GM23338 (cell line): ENCODE results near the gene SC5D. TPM values are rescaled to one million over a fixed set of nuclear protein-coding genes. Genes with fewer than 3 reads are reported as not detected.

Experiments
- ATAC-seq: fragments of 200-7000 bp; cut with Tn5 transposase; 3 replicates; pipeline ENCODE4 v1.9.1; 2020
- DNase-seq: peaks from one replicate; pipeline ENCODE4 v3.0.0-alpha.2; 2015; ENCODE audit warnings: low spot score
- H2AFZ ChIP-seq: fragments of 200-600 bp; sonication (generic); 2 replicates; pipeline ENCODE4 v1.8.0; 2016; ENCODE audit warnings: antibody characterized with exemption, mild to moderate bottlenecking, moderate library complexity
- H3F3A ChIP-seq: fragments of 200-600 bp; sonication (generic); replicated peaks from 2 replicates; pipeline ENCODE4 v1.8.0; 2017; ENCODE audit warnings: antibody characterized with exemption, mixed run types, low read depth
- H3K27ac ChIP-seq: fragments of 200-600 bp; sonication (generic); 2 replicates; pipeline ENCODE4 v1.6.1; 2016; ENCODE audit warnings: low read depth
- H3K27me3 ChIP-seq: fragments of 200-600 bp; sonication (generic); 2 replicates; pipeline ENCODE4 v1.8.0; 2016; ENCODE audit warnings: mild to moderate bottlenecking, mixed run types, moderate library complexity; ENCODE audit not compliant: insufficient read depth
- H3K36me3 ChIP-seq: fragments of 200-600 bp; sonication (generic); 2 replicates; pipeline ENCODE4 v1.8.0; 2016; ENCODE audit warnings: mild to moderate bottlenecking; ENCODE audit not compliant: insufficient read depth
- H3K4me1 ChIP-seq: fragments of 200-600 bp; sonication (generic); 2 replicates; pipeline ENCODE4 v1.8.0; 2016; ENCODE audit warnings: mild to moderate bottlenecking, moderate library complexity; ENCODE audit not compliant: insufficient read depth
- H3K4me2 ChIP-seq: fragments of 200-600 bp; sonication (generic); 2 replicates; pipeline ENCODE4 v1.7.1; 2017; ENCODE audit warnings: mixed run types
- H3K4me3 ChIP-seq: fragments of 200-600 bp; sonication (generic); 2 replicates; pipeline ENCODE4 v1.6.1; 2016; ENCODE audit warnings: mixed run types
- H3K79me2 ChIP-seq: fragments of 200-600 bp; sonication (generic); replicated peaks from 2 replicates; pipeline ENCODE4 v1.8.0; 2017; ENCODE audit warnings: mild to moderate bottlenecking; ENCODE audit not compliant: insufficient read depth
- H3K9me2 ChIP-seq: fragments of 200-600 bp; sonication (generic); 2 replicates; pipeline ENCODE4 v1.8.0; 2017; ENCODE audit not compliant: insufficient read depth
- H4K20me1 ChIP-seq: fragments of 200-600 bp; sonication (generic); replicated peaks from 2 replicates; pipeline ENCODE4 v1.8.0; 2017; ENCODE audit warnings: mild to moderate bottlenecking; ENCODE audit not compliant: insufficient read depth
- H3K27ac Mint-ChIP-seq: 2 replicates; pipeline ENCODE4 v1.8.0; 2020; ENCODE audit warnings: inconsistent platforms, mild to moderate bottlenecking, moderate library complexity, mixed read lengths
- H3K27me3 Mint-ChIP-seq: 3 replicates; pipeline ENCODE4 v1.8.0; 2022; ENCODE audit warnings: low read depth, mild to moderate bottlenecking, moderate library complexity, mixed read lengths, inconsistent platforms; ENCODE audit not compliant: insufficient read depth, poor library complexity
- H3K36me3 Mint-ChIP-seq: 3 replicates; pipeline ENCODE4 v1.8.0; 2021; ENCODE audit warnings: low read depth, mild to moderate bottlenecking, inconsistent platforms, moderate library complexity, mixed read lengths
- H3K4me1 Mint-ChIP-seq: 3 replicates; pipeline ENCODE4 v1.8.0; 2020; ENCODE audit warnings: mild to moderate bottlenecking, inconsistent platforms, mixed read lengths
- H3K4me3 Mint-ChIP-seq: 3 replicates; pipeline ENCODE4 v1.8.0; 2021; ENCODE audit warnings: moderate library complexity, mild to moderate bottlenecking, inconsistent platforms, mixed read lengths
- H3K9me3 Mint-ChIP-seq: 3 replicates; pipeline ENCODE4 v1.8.0; 2020; ENCODE audit warnings: moderate library complexity, mild to moderate bottlenecking, inconsistent platforms, mixed read lengths
- CREB1 ChIP-seq: fragments of 250-450 bp; sonication (Bioruptor Pico); IDR thresholded peaks from 2 replicates; pipeline ENCODE4 v1.5.0; 2020; ENCODE audit warnings: low read depth, mild to moderate bottlenecking, moderate library complexity
- EZH2 ChIP-seq: fragments of 200-600 bp; sonication (generic); IDR thresholded peaks from one replicate; pipeline ENCODE4 v1.8.0; 2017; ENCODE audit warnings: antibody characterized with exemption, mild to moderate bottlenecking, low read depth; ENCODE audit not compliant: unreplicated experiment
- JUNB ChIP-seq: IDR thresholded peaks from one replicate; pipeline ENCODE4 v1.6.1; 2016; ENCODE audit warnings: antibody characterized with exemption; ENCODE audit not compliant: unreplicated experiment
- NANOG ChIP-seq: IDR thresholded peaks from 2 replicates; pipeline ENCODE4 v1.6.1; 2016; ENCODE audit warnings: antibody characterized with exemption, borderline replicate concordance
- STAT1 ChIP-seq: IDR thresholded peaks from one replicate; pipeline ENCODE4 v1.6.1; 2016; ENCODE audit warnings: antibody characterized with exemption; ENCODE audit not compliant: unreplicated experiment
- polyA plus RNA-seq: library from polyadenylated mRNA; unstranded; fragments of >200 nt; fragmentation: Nextera tagmentation; extraction: Ambion mirVana; gene quantifications from 2 replicates; pipeline ENCODE4 v1.2.1, GENCODE V29; 2016
- total RNA-seq: library from RNA; depleted of rRNA; stranded (reverse); fragments of >200 nt; shearing (Covaris generic); gene quantifications from 2 replicates; pipeline ENCODE4 v1.2.3, GENCODE V29; 2014
- TF ChIP-seq, protein P1 (sequence below): IDR thresholded peaks from one replicate; pipeline ENCODE4 v1.6.1; 2018; ENCODE audit warnings: antibody characterized with exemption; ENCODE audit not compliant: unreplicated experiment

The SC5D gene
- total and polyA plus RNA-seq, 2 experiments from 2014 or later: 79.0 to 138 TPM

DNA sequence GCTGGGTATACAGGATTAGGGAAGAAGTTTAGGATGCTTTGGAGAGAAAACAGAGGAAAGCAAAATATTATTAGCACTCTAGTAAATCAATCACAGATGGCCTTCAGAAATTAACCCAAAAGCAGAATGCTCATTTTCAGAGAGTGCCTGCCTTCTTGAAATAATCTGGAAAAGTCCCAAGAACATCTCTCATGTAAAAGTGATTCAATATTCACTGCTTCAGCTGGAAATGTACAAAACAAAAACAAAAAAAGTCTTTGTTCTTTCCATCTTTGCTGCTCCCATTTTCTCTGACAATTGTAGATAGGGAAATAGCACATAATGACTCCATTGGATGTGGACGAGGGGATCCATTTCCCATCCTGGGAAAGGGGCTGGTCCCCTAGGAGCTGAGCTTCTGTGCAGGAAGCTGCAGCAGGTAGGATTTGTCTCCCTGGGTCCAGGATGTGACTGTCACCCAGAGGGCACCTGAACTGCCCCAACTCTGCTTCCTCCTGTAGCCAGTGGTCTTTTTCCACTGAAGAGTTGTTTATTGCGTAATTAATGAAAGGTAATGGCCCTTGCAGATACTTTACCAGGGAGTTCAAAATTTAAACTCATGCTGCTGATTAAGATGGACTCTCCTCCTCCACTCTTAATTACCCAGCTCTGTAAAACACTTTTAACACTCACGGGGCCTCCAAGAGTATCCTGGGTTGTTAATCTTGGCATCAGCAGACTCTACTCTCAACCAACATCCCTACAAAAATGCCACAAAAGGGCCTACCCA, 57.9 kb downstream of the SC5D start:
- no peak overlapping the region for H3K4me3 ChIP-seq
- H3F3A ChIP-seq: no peaks in the 10 kb centered on the region
- H3K36me3 ChIP-seq: no peaks in the 10 kb centered on the region
- no peaks in the 10 kb centered on the region for H3K27me3 ChIP-seq
- no peaks in the 10 kb centered on the region for H3K36me3 Mint-ChIP-seq
- no peak overlapping the region for H3K4me3 Mint-ChIP-seq
- no peaks in the 10 kb centered on the region for H3K27me3 Mint-ChIP-seq
- no peaks in the 10 kb centered on the region for H3K79me2 ChIP-seq
- DNase-seq (no peak), ATAC-seq (no peak)
- H3K4me1 Mint-ChIP-seq: peaks cover 11% of the 10 kb centered on the region
- no peaks in the 10 kb centered on the region for H3K9me3 Mint-ChIP-seq
- TF ChIP-seq NANOG (no peak), CREB1 (CRISPR knock-in tag) (no peak), EZH2 (no peak), JUNB (no peak), STAT1 (no peak)
- H3K4me1 ChIP-seq: no peaks in the 10 kb centered on the region
- no peaks in the 10 kb centered on the region for H3K9me2 ChIP-seq
- no peak overlapping the region for H3K27ac Mint-ChIP-seq
- H3K27ac ChIP-seq: no peak overlapping the region
- no peaks in the 10 kb centered on the region for H4K20me1 ChIP-seq
- H2AFZ ChIP-seq: peak overlapping the region; percentile 69; the same call in 1 of the 2 replicates
- no peak overlapping the region for H3K4me2 ChIP-seq

DNA sequence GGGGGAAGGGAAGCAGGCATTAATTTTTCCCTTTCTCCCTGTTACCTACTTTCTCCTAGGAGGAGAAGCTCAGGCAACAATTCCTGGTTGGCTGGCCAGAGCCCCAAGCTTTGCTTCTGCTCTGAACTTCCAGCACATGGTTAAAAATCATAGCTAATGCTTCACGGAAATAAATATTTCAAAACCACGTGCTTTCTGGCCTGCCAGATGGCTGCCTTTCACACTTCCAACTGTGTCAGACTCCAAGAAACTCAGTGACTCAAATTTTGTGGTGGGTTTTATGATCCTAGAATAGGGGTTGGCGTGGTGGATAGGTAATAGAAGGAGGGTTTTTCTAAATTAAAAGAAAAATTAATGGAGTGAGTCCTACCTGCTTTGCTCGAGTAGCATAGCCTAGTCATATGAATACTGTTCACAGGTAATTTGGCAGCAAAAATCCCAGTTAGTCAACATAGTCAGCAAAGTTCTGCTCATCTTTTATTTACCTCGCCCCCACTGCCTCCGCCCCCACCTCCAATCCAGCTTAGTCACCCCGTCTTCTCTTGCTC, 58.6 kb downstream of the SC5D start:
- Histone ChIP-seq H3K4me3 (no peak overlapping the region), H4K20me1 (no peaks in the 10 kb centered on the region), H3K4me2 (no peak overlapping the region), H2AFZ (peak overlapping the region; percentile 69; the same call in 1 of the 2 replicates), H3K36me3 (no peaks in the 10 kb centered on the region), H3K79me2 (no peaks in the 10 kb centered on the region), H3K27me3 (no peaks in the 10 kb centered on the region), H3F3A (no peaks in the 10 kb centered on the region), H3K4me1 (no peaks in the 10 kb centered on the region), H3K27ac (no peak overlapping the region), H3K9me2 (no peaks in the 10 kb centered on the region)
- H3K4me1 Mint-ChIP-seq: peaks cover 11% of the 10 kb centered on the region
- ATAC-seq (no peak), DNase-seq (no peak)
- TF ChIP-seq, protein P1, sequence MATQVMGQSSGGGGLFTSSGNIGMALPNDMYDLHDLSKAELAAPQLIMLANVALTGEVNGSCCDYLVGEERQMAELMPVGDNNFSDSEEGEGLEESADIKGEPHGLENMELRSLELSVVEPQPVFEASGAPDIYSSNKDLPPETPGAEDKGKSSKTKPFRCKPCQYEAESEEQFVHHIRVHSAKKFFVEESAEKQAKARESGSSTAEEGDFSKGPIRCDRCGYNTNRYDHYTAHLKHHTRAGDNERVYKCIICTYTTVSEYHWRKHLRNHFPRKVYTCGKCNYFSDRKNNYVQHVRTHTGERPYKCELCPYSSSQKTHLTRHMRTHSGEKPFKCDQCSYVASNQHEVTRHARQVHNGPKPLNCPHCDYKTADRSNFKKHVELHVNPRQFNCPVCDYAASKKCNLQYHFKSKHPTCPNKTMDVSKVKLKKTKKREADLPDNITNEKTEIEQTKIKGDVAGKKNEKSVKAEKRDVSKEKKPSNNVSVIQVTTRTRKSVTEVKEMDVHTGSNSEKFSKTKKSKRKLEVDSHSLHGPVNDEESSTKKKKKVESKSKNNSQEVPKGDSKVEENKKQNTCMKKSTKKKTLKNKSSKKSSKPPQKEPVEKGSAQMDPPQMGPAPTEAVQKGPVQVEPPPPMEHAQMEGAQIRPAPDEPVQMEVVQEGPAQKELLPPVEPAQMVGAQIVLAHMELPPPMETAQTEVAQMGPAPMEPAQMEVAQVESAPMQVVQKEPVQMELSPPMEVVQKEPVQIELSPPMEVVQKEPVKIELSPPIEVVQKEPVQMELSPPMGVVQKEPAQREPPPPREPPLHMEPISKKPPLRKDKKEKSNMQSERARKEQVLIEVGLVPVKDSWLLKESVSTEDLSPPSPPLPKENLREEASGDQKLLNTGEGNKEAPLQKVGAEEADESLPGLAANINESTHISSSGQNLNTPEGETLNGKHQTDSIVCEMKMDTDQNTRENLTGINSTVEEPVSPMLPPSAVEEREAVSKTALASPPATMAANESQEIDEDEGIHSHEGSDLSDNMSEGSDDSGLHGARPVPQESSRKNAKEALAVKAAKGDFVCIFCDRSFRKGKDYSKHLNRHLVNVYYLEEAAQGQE: no peak
- no peak overlapping the region for H3K4me3 Mint-ChIP-seq
- no peaks in the 10 kb centered on the region for H3K9me3 Mint-ChIP-seq
- no peaks in the 10 kb centered on the region for H3K36me3 Mint-ChIP-seq
- H3K27ac Mint-ChIP-seq: peak overlapping the region; percentile 22; the same call in 1 of the 2 replicates
- no peaks in the 10 kb centered on the region for H3K27me3 Mint-ChIP-seq
